ENCODE results near the gene DDX10.

GRCh38 chr11:108807262-108807661, 142.4 kb downstream of the DDX10 start:
- TF ChIP-seq CTCF (IDR thresholded peaks at IDR 0.05) (no peak), POLR2AphosphoS5 (IDR thresholded peaks at IDR 0.05) (no peak)
